Astrocyte (in vitro differentiated cells and primary cell): ENCODE measurements around the gene CEP104. TPM values are rescaled to one million over a fixed set of nuclear protein-coding genes. Genes with fewer than 3 reads are reported as not detected.

Source experiments
- DNase-seq: peaks from one replicate; pipeline ENCODE4 v3.0.0-alpha.2; 2010; ENCODE audit warnings: low read depth
- FAIRE-seq: peaks from 2 replicates; lab custom pipeline; 2011; peaks lifted over from hg19 to GRCh38; lab: Jason Lieb, UNC
- H2AFZ ChIP-seq: 2 replicates; pipeline ENCODE4 v1.6.0; 2012; ENCODE audit warnings: low read depth, low read length, inconsistent platforms
- H3K27ac ChIP-seq: 2 replicates; pipeline ENCODE4 v1.5.1; 2011; ENCODE audit warnings: low read depth, low read length, inconsistent platforms
- H3K27me3 ChIP-seq: 2 replicates; pipeline ENCODE4 v1.6.0; 2011; ENCODE audit warnings: low read length, inconsistent platforms; ENCODE audit not compliant: insufficient read depth
- H3K36me3 ChIP-seq: 2 replicates; pipeline ENCODE4 v1.5.1; 2011; ENCODE audit warnings: low read length, inconsistent platforms; ENCODE audit not compliant: insufficient read depth
- H3K4me1 ChIP-seq: 2 replicates; pipeline ENCODE4 v1.5.1; 2011; ENCODE audit warnings: low read length, inconsistent platforms; ENCODE audit not compliant: insufficient read depth
- H3K4me2 ChIP-seq: 2 replicates; pipeline ENCODE4 v1.6.0; 2012; ENCODE audit warnings: low read length, inconsistent platforms
- H3K4me3 ChIP-seq: 2 replicates; pipeline ENCODE4 v1.5.1; 2011; ENCODE audit warnings: low read depth, mild to moderate bottlenecking, low read length, inconsistent platforms; ENCODE audit not compliant: insufficient read depth
- H3K79me2 ChIP-seq: 2 replicates; pipeline ENCODE4 v1.6.0; 2012; ENCODE audit warnings: mild to moderate bottlenecking, low read length, inconsistent platforms; ENCODE audit not compliant: insufficient read depth
- H3K9ac ChIP-seq: 2 replicates; pipeline ENCODE4 v1.6.0; 2012; ENCODE audit warnings: mild to moderate bottlenecking, low read length, inconsistent platforms
- H3K9me3 ChIP-seq: 2 replicates; pipeline ENCODE4 v1.5.1; 2012; ENCODE audit warnings: low read depth, mild to moderate bottlenecking, low read length, inconsistent platforms; ENCODE audit not compliant: insufficient read depth
- H4K20me1 ChIP-seq: 2 replicates; pipeline ENCODE4 v1.6.0; 2012; ENCODE audit warnings: low read length, inconsistent platforms; ENCODE audit not compliant: insufficient read depth
- H3K27ac Mint-ChIP-seq: one replicate; pipeline ENCODE4 v1.8.0; 2021; ENCODE audit warnings: mild to moderate bottlenecking, mixed read lengths; ENCODE audit not compliant: unreplicated experiment
- H3K27me3 Mint-ChIP-seq: one replicate; pipeline ENCODE4 v1.8.0; 2021; ENCODE audit warnings: low read depth, mixed read lengths; ENCODE audit not compliant: unreplicated experiment
- H3K36me3 Mint-ChIP-seq: one replicate; pipeline ENCODE4 v1.8.0; 2021; ENCODE audit warnings: low read depth, mixed read lengths; ENCODE audit not compliant: unreplicated experiment
- H3K4me1 Mint-ChIP-seq: one replicate; pipeline ENCODE4 v1.8.0; 2021; ENCODE audit warnings: low read depth, mixed read lengths; ENCODE audit not compliant: unreplicated experiment
- H3K4me3 Mint-ChIP-seq: one replicate; pipeline ENCODE4 v1.8.0; 2021; ENCODE audit warnings: mild to moderate bottlenecking, moderate library complexity, mixed read lengths; ENCODE audit not compliant: unreplicated experiment
- H3K9me3 Mint-ChIP-seq: one replicate; pipeline ENCODE4 v1.8.0; 2021; ENCODE audit warnings: mild to moderate bottlenecking, mixed read lengths; ENCODE audit not compliant: unreplicated experiment
- CTCF ChIP-seq: IDR thresholded peaks from 2 replicates; pipeline ENCODE4 v1.5.1; 2011; ENCODE audit warnings: low read depth, mild to moderate bottlenecking, inconsistent platforms, low read length, moderate library complexity; ENCODE audit not compliant: insufficient read depth
- EZH2 ChIP-seq: IDR thresholded peaks from 2 replicates; pipeline ENCODE4 v1.6.1; 2012; ENCODE audit warnings: mild to moderate bottlenecking, low read length, inconsistent platforms; ENCODE audit not compliant: insufficient read depth
- total RNA-seq: library from RNA; stranded (reverse); gene quantifications from 2 replicates; pipeline ENCODE4 v1.2.1, GENCODE V29; 2021

The CEP104 gene
- total RNA-seq, 1 donor from 2014 or later: 43.6 TPM

- peaks cover 4% of the 10 kb centered on the region for H3K36me3 Mint-ChIP-seq
- Histone ChIP-seq H3K4me3 (peak overlapping the region; percentile 88), H2AFZ (peak overlapping the region; percentile 89), H3K27ac (peak overlapping the region; percentile 85), H4K20me1 (peaks cover 26% of the 10 kb centered on the region), H3K79me2 (peaks cover 42% of the 10 kb centered on the region), H3K9me3 (no peaks in the 10 kb centered on the region), H3K4me2 (peak overlapping the region; percentile 98), H3K9ac (peak overlapping the region; percentile 88), H3K27me3 (no peaks in the 10 kb centered on the region), H3K4me1 (peaks cover 5% of the 10 kb centered on the region), H3K36me3 (no peaks in the 10 kb centered on the region)
- H3K27me3 Mint-ChIP-seq: peaks cover under 1% of the 10 kb centered on the region
- DNase-seq: peak; percentile 84
- peak overlapping the region; percentile 98 for H3K27ac Mint-ChIP-seq
- TF ChIP-seq CTCF: no peak
- TF ChIP-seq EZH2: no peak
- peak; percentile 69 for FAIRE-seq
- peaks cover 19% of the 10 kb centered on the region for H3K4me1 Mint-ChIP-seq
- H3K9me3 Mint-ChIP-seq: peaks cover 6% of the 10 kb centered on the region
- peak overlapping the region; percentile 91 for H3K4me3 Mint-ChIP-seq
Observed at GRCh38 chr1:3900969-3901529, 44.0 kb upstream of the CEP104 start.

GRCh38 chr1:3900150-3900968 lies 43.3 kb upstream of the CEP104 start, which contains the start of gene C1orf174:
TSS of gene C1orf174 (minus strand) at chr1:3900272. CDS start at chr1:3900186, 86 bp downstream.
- Histone ChIP-seq H3K36me3 (no peaks in the 10 kb centered on the region), H3K4me2 (peak within 1 kb of the TSS; percentile 98), H3K9me3 (no peaks in the 10 kb centered on the region), H3K4me3 (peak within 1 kb of the TSS; percentile 88), H3K79me2 (peaks cover 49% of the 10 kb centered on the region), H3K27me3 (no peaks in the 10 kb centered on the region), H3K9ac (peak within 1 kb of the TSS; percentile 88), H3K27ac (peak within 1 kb of the TSS; percentile 85), H2AFZ (peak within 1 kb of the TSS; percentile 89), H3K4me1 (peaks cover 5% of the 10 kb centered on the region), H4K20me1 (peaks cover 32% of the 10 kb centered on the region)
- FAIRE-seq (peak; percentile 26), DNase-seq (peak; percentile 95)
- H3K9me3 Mint-ChIP-seq: peaks cover 6% of the 10 kb centered on the region
- peaks cover 25% of the 10 kb centered on the region for H3K4me1 Mint-ChIP-seq
- no peaks in the 10 kb centered on the region for H3K27me3 Mint-ChIP-seq
- TF ChIP-seq CTCF (no peak), EZH2 (no peak)
- H3K4me3 Mint-ChIP-seq: peak within 1 kb of the TSS; percentile 91
- H3K36me3 Mint-ChIP-seq: peaks cover 3% of the 10 kb centered on the region
- peak within 1 kb of the TSS; percentile 98 for H3K27ac Mint-ChIP-seq
